Testis (tissue), 2 donors: ENCODE measurements around the gene DENND2D.

Source experiments
- POLR2A ChIP-seq: fragments of 450-650 bp; IDR thresholded peaks from one replicate; pipeline ENCODE4 v1.6.1; 2017; ENCODE audit warnings: antibody characterized with exemption, mild to moderate bottlenecking, moderate library complexity
- TF ChIP-seq, protein P1 (sequence below), 3 experiments: fragments of 450-650 bp in 2 of 3; fragments of 200-600 bp in 1 of 3; sonication (generic) in 1 of 3; IDR thresholded peaks; one replicate each; pipeline ENCODE4 v1.5.1; 2016 to 2019; ENCODE audit warnings: antibody characterized with exemption in 3 of 3, mild to moderate bottlenecking in 2 of 3, moderate library complexity in 1 of 3

DNA sequence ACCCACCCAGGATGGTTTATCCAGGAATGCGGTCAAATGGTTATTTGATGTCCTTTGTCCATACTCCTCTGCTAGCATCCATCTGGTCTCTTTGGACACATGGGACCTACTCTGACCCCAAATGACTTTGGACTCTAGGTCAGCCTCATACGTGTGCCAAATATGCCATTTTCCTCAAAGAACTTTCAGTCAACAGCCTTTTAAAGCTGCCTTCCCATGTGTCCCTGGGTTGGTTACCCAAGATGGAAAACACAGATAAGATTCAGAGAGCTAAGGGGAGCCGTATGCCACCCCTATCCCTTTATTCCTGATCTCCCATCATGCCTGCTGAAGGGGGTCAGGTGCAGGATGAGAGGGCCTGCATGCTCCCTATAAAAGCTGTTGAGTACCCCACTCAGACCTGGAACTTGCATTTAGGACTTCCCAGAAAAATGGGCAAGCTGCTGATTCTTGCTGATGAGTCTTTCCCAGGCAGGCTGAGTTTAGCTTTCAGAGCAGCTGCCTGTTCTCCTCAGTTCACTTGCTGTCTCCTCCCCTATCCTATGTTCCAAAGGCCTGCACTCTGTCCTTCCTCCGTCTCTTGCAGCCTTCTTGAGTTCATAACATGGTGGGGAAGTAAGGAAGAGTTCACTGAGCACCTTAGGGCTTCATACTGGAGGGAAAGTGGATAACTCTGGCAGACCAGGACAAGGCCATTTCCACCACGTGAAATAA is 46.8 kb upstream of the DENND2D start:
- TF ChIP-seq, protein P1, sequence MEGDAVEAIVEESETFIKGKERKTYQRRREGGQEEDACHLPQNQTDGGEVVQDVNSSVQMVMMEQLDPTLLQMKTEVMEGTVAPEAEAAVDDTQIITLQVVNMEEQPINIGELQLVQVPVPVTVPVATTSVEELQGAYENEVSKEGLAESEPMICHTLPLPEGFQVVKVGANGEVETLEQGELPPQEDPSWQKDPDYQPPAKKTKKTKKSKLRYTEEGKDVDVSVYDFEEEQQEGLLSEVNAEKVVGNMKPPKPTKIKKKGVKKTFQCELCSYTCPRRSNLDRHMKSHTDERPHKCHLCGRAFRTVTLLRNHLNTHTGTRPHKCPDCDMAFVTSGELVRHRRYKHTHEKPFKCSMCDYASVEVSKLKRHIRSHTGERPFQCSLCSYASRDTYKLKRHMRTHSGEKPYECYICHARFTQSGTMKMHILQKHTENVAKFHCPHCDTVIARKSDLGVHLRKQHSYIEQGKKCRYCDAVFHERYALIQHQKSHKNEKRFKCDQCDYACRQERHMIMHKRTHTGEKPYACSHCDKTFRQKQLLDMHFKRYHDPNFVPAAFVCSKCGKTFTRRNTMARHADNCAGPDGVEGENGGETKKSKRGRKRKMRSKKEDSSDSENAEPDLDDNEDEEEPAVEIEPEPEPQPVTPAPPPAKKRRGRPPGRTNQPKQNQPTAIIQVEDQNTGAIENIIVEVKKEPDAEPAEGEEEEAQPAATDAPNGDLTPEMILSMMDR (IDR thresholded peaks at IDR 0.05): no peak
- no peak for TF ChIP-seq POLR2A
